HepG2 (cell line): ENCODE results near the gene DAB1. TPM values are rescaled to one million over a fixed set of nuclear protein-coding genes. Genes with fewer than 3 reads are reported as not detected.

Experiments used
- ATAC-seq: fragments of 200-7000 bp; cut with Tn5 transposase; 3 replicates; pipeline ENCODE4 v1.9.1; 2020; ENCODE audit warnings: mild to moderate bottlenecking, moderate library complexity
- BruUV-seq: library from RNA; stranded (reverse); fragments of 400-500 nt; replicated peaks from 2 replicates; lab custom pipeline; 2021; lab: Mats Ljungman, UMichigan
- CTCF ChIA-PET: fragments of 300-600 bp; formaldehyde crosslinking; extraction: SDS; loops from one replicate; lab custom pipeline; 2021; ENCODE audit warnings: low total read pairs, inconsistent platforms, low intra/inter-chr PET ratio; lab: Yijun Ruan, JAX
- POLR2A ChIA-PET: fragments of 350-600 bp; sonication (Branson Sonifier 250); formaldehyde crosslinking; loops from one replicate; lab custom pipeline; 2020; ENCODE audit warnings: antibody characterized with exemption, inconsistent platforms; lab: Yijun Ruan, JAX
- DNase-seq: peaks from one replicate; pipeline ENCODE4 v3.0.0-alpha.2; 2015; ENCODE audit warnings: low spot score
- FAIRE-seq: peaks from 3 replicates; lab custom pipeline; 2011; peaks lifted over from hg19 to GRCh38; lab: Jason Lieb, UNC
- H2AFZ ChIP-seq: one replicate; pipeline ENCODE4 v1.6.1; 2011; ENCODE audit warnings: low read length, inconsistent platforms
- H3K27ac ChIP-seq: fragments of 300-600 bp; 3 replicates; pipeline ENCODE4 v1.8.0; 2011; ENCODE audit warnings: mixed run types, mild to moderate bottlenecking, mixed read lengths, low read length, inconsistent platforms; ENCODE audit not compliant: insufficient read depth; ENCODE audit errors: extremely low read length
- H3K27me3 ChIP-seq, 2 experiments: fragments of 200-600 bp in 1 of 2; 2 replicates in 1 of 2; 3 replicates in 1 of 2; pipeline versions ENCODE4 v1.6.0 to v1.8.0; 2011; ENCODE audit warnings: low read length in 2 of 2, mild to moderate bottlenecking in 2 of 2, moderate library complexity in 2 of 2, inconsistent platforms in 1 of 2; ENCODE audit not compliant: insufficient read depth in 2 of 2, control insufficient read depth in 1 of 2
- H3K36me3 ChIP-seq, 2 experiments: fragments of 200-600 bp in 1 of 2; replicated peaks in 1 of 2; 2 replicates in 1 of 2; 3 replicates in 1 of 2; pipeline versions ENCODE4 v1.5.1 to v1.8.0; 2011; ENCODE audit warnings: low read length in 2 of 2, inconsistent platforms in 1 of 2; ENCODE audit not compliant: insufficient read depth in 2 of 2, control insufficient read depth in 1 of 2
- H3K4me1 ChIP-seq: 2 replicates; pipeline ENCODE4 v1.5.1; 2012; ENCODE audit warnings: low read length, inconsistent platforms; ENCODE audit not compliant: insufficient read depth
- H3K4me2 ChIP-seq: 2 replicates; pipeline ENCODE4 v1.6.0; 2011; ENCODE audit warnings: low read depth, low read length, inconsistent platforms
- H3K4me3 ChIP-seq, 3 experiments: fragments of 200-600 bp in 1 of 3; sonication (generic), shearing (Covaris generic) in 1 of 3; replicated peaks in 1 of 3; 2 replicates each; pipeline ENCODE4 v1.5.1; 2011 to 2016; ENCODE audit warnings: low read length in 3 of 3, inconsistent platforms in 2 of 3, low read depth in 2 of 3, mild to moderate bottlenecking in 2 of 3, control low read depth in 1 of 3, mixed read lengths in 1 of 3; ENCODE audit not compliant: insufficient read depth in 1 of 3
- H3K79me2 ChIP-seq: one replicate; pipeline ENCODE4 v1.6.1; 2011; ENCODE audit warnings: low read length, inconsistent platforms; ENCODE audit not compliant: insufficient read depth
- H3K9ac ChIP-seq: 2 replicates; pipeline ENCODE4 v1.6.0; 2011; ENCODE audit warnings: mild to moderate bottlenecking, low read depth, low read length, inconsistent platforms; ENCODE audit not compliant: insufficient read depth
- H3K9me3 ChIP-seq: 2 replicates; pipeline ENCODE4 v1.5.1; 2012; ENCODE audit warnings: mild to moderate bottlenecking, low read length
- H4K20me1 ChIP-seq: 2 replicates; pipeline ENCODE4 v1.6.0; 2011; ENCODE audit warnings: inconsistent platforms, mild to moderate bottlenecking, low read length, moderate library complexity; ENCODE audit not compliant: insufficient read depth
- ARHGAP35 ChIP-seq: sonication (generic); formaldehyde crosslinking; IDR thresholded peaks from 2 replicates; pipeline ENCODE4 v1.9.0; 2022; ENCODE audit warnings: mild to moderate bottlenecking, inconsistent platforms, moderate library complexity, missing genetic modification reagents, borderline replicate concordance
- IKZF4 ChIP-seq: sonication (generic); formaldehyde crosslinking; IDR thresholded peaks from 2 replicates; pipeline ENCODE4 v1.5.1; 2020; ENCODE audit warnings: borderline replicate concordance, mild to moderate bottlenecking, low read depth, missing genetic modification reagents; ENCODE audit errors: not compliant biosample characterization
- MTF1 ChIP-seq: sonication (generic); formaldehyde crosslinking; IDR thresholded peaks from 2 replicates; pipeline ENCODE4 v1.5.0; 2020; ENCODE audit warnings: missing genetic modification reagents
- MTF2 ChIP-seq: sonication (generic); formaldehyde crosslinking; IDR thresholded peaks from 2 replicates; pipeline ENCODE4 v1.5.0; 2020; ENCODE audit warnings: missing genetic modification reagents, borderline replicate concordance
- SOX13 ChIP-seq, 3 experiments: fragments of 450-650 bp in 1 of 3; sonication (generic) in 1 of 3; formaldehyde crosslinking in 1 of 3; IDR thresholded peaks in 2 of 3; conservative IDR thresholded peaks in 1 of 3; 2 replicates each; pipeline versions ENCODE4 v1.5.0 to v1.6.1; 2016 to 2020; ENCODE audit warnings: antibody characterized with exemption in 1 of 3, mild to moderate bottlenecking in 1 of 3, missing compliant biosample characterization in 1 of 3, missing genetic modification reagents in 1 of 3, moderate library complexity in 1 of 3
- U2AF1 ChIP-seq: fragments of 200-400 bp; formaldehyde crosslinking; optimal IDR thresholded peaks from 2 replicates; pipeline ENCODE3; 2017; ENCODE audit warnings: mild to moderate bottlenecking, low read depth, low read length
- ZNF232 ChIP-seq: sonication (generic); formaldehyde crosslinking; IDR thresholded peaks from 2 replicates; pipeline ENCODE4 v1.4.0; 2020; ENCODE audit warnings: missing genetic modification reagents, borderline replicate concordance
- WGBS: methylation state at CpG from one replicate; pipeline ENCODE4 v1.1.6; 2017; ENCODE audit warnings: low lambda C conversion rate; 5-methylcytosine and 5-hydroxymethylcytosine counted together
- in situ Hi-C: cut with HindIII; loops from 2 replicates; pipeline ENCODE4 v1.10.0; 2017; ENCODE audit warnings: low pct_unique_long_range_greater_than_20kb; ENCODE audit not compliant: extremely low pct_ligation_motif_present
- intact Hi-C: fragments of 100-400 bp; cut with micrococcal nuclease; formaldehyde crosslinking; loops from one replicate; pipeline ENCODE4 v1.10.0; 2022; ENCODE audit not compliant: unreplicated experiment
- polyA plus RNA-seq, 8 experiments: library from polyadenylated mRNA; depleted of rRNA in 3 of 8; stranded (reverse) in 7 of 8; unstranded in 1 of 8; fragments of >200 nt; fragmentation: Illumina TruSeq in 4 of 8; extraction: Trizol in 4 of 8; gene quantifications; 2 replicates each; pipeline versions ENCODE4 v1.2.1 to v1.2.3, GENCODE V29; 2011 to 2016; ENCODE audit warnings: low read depth in 4 of 8, missing spikeins in 1 of 8, mixed read lengths in 1 of 8; ENCODE audit not compliant: insufficient read depth in 1 of 8
- total RNA-seq, 5 experiments: library from RNA; depleted of rRNA; stranded (reverse); fragments of >200 nt; fragmentation: Illumina TruSeq; extraction: Trizol; gene quantifications; 2 replicates each; pipeline ENCODE4 v1.2.3, GENCODE V29; 2016; ENCODE audit warnings: low read depth in 1 of 5
- TF ChIP-seq, protein P1 (sequence below): IDR thresholded peaks from 2 replicates; pipeline ENCODE4 v1.4.0; 2020; ENCODE audit warnings: mild to moderate bottlenecking, missing genetic modification reagents
- TF ChIP-seq, protein P2 (sequence below): sonication (generic); formaldehyde crosslinking; IDR thresholded peaks from 2 replicates; pipeline ENCODE4 v1.8.1; 2022; ENCODE audit warnings: mild to moderate bottlenecking, missing genetic modification reagents
- TF ChIP-seq, protein P3 (sequence below): IDR thresholded peaks from 2 replicates; pipeline ENCODE4 v1.6.1; 2016; ENCODE audit warnings: mild to moderate bottlenecking
- TF ChIP-seq, protein P4 (sequence below): sonication (generic); formaldehyde crosslinking; IDR thresholded peaks from 2 replicates; pipeline ENCODE4 v1.5.0; 2020; ENCODE audit warnings: missing genetic modification reagents, mild to moderate bottlenecking, borderline replicate concordance
- TF ChIP-seq, protein P5 (sequence below): sonication (generic); formaldehyde crosslinking; IDR thresholded peaks from 2 replicates; pipeline ENCODE4 v1.8.1; 2023; ENCODE audit warnings: missing genetic modification reagents, inconsistent platforms, borderline replicate concordance

The DAB1 gene
- total and polyA plus RNA-seq, 2 of the 13 experiments (the other 11 are each of a cell fraction or from before 2014, with no cell fraction given), result 0.04 to 0.13 TPM

DNA sequence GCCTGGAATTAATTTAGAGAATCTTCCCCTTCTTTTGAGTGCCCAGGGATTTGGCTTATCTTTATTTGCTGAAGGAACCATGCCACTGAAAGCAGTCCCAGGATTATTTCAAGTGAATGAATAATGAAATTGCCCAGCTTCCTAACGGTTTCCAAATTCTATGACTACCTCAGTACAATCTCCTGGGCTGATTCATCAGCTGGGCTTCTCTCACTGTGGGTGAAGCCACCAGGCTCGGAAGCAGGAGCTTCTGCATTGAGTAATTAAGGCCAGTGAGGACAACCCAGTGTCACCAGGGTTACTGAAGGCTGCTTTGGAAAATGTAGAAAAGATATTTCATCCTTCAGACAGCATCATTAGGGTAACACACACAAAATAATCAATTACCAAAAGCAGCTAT, 169.8 kb downstream of the DAB1 start:
- WGBS, result 10% methylated on average over 2 of the region's 2 CpGs
- no peaks in the 10 kb centered on the region for H4K20me1 ChIP-seq
- BruUV-seq, result no TSS peak
- no peak overlapping the region for H3K9ac ChIP-seq
- no peaks in the 10 kb centered on the region for H3K36me3 ChIP-seq
- no peaks in the 10 kb centered on the region for H3K79me2 ChIP-seq
- H3K27ac ChIP-seq, result no peak overlapping the region
- CTCF ChIA-PET, result no interaction called here
- in situ Hi-C loops, result no loop called here
- intact Hi-C loops, result no loop called here
- ATAC-seq (no peak), FAIRE-seq (no peak), DNase-seq (no peak)
- H3K4me2 ChIP-seq, result no peak overlapping the region
- H3K27me3 ChIP-seq, result no peaks in the 10 kb centered on the region
- H3K4me1 ChIP-seq, result no peaks in the 10 kb centered on the region
- no peak overlapping the region for H3K4me3 ChIP-seq
- H2AFZ ChIP-seq, result no peak overlapping the region
- POLR2A ChIA-PET, result no interaction called here
- peaks cover 7% of the 10 kb centered on the region; the same call in 1 of the 2 replicates for H3K9me3 ChIP-seq
- TF ChIP-seq, protein P1, sequence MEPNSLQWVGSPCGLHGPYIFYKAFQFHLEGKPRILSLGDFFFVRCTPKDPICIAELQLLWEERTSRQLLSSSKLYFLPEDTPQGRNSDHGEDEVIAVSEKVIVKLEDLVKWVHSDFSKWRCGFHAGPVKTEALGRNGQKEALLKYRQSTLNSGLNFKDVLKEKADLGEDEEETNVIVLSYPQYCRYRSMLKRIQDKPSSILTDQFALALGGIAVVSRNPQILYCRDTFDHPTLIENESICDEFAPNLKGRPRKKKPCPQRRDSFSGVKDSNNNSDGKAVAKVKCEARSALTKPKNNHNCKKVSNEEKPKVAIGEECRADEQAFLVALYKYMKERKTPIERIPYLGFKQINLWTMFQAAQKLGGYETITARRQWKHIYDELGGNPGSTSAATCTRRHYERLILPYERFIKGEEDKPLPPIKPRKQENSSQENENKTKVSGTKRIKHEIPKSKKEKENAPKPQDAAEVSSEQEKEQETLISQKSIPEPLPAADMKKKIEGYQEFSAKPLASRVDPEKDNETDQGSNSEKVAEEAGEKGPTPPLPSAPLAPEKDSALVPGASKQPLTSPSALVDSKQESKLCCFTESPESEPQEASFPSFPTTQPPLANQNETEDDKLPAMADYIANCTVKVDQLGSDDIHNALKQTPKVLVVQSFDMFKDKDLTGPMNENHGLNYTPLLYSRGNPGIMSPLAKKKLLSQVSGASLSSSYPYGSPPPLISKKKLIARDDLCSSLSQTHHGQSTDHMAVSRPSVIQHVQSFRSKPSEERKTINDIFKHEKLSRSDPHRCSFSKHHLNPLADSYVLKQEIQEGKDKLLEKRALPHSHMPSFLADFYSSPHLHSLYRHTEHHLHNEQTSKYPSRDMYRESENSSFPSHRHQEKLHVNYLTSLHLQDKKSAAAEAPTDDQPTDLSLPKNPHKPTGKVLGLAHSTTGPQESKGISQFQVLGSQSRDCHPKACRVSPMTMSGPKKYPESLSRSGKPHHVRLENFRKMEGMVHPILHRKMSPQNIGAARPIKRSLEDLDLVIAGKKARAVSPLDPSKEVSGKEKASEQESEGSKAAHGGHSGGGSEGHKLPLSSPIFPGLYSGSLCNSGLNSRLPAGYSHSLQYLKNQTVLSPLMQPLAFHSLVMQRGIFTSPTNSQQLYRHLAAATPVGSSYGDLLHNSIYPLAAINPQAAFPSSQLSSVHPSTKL, result no peak
- TF ChIP-seq, protein P2, sequence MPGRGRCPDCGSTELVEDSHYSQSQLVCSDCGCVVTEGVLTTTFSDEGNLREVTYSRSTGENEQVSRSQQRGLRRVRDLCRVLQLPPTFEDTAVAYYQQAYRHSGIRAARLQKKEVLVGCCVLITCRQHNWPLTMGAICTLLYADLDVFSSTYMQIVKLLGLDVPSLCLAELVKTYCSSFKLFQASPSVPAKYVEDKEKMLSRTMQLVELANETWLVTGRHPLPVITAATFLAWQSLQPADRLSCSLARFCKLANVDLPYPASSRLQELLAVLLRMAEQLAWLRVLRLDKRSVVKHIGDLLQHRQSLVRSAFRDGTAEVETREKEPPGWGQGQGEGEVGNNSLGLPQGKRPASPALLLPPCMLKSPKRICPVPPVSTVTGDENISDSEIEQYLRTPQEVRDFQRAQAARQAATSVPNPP (CRISPR knock-in tag), result no peak
- TF ChIP-seq U2AF1 (no peak), IKZF4 (CRISPR knock-in tag) (no peak), MTF2 (no peak), MTF1 (no peak), ARHGAP35 (CRISPR knock-in tag) (no peak), SOX13 (IDR thresholded peaks at IDR 0.05) (no peak), SOX13 (CRISPR knock-in tag; conservative IDR thresholded peaks at IDR 0.05 in 1 of 2, IDR thresholded peaks at IDR 0.05 in 1 of 2) (no peak), ZNF232 (CRISPR knock-in tag) (no peak)
- TF ChIP-seq, protein P3, sequence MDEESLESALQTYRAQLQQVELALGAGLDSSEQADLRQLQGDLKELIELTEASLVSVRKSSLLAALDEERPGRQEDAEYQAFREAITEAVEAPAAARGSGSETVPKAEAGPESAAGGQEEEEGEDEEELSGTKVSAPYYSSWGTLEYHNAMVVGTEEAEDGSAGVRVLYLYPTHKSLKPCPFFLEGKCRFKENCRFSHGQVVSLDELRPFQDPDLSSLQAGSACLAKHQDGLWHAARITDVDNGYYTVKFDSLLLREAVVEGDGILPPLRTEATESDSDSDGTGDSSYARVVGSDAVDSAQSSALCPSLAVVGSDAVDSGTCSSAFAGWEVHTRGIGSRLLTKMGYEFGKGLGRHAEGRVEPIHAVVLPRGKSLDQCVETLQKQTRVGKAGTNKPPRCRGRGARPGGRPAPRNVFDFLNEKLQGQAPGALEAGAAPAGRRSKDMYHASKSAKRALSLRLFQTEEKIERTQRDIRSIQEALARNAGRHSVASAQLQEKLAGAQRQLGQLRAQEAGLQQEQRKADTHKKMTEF (CRISPR knock-in tag), result no peak
- TF ChIP-seq, protein P4, sequence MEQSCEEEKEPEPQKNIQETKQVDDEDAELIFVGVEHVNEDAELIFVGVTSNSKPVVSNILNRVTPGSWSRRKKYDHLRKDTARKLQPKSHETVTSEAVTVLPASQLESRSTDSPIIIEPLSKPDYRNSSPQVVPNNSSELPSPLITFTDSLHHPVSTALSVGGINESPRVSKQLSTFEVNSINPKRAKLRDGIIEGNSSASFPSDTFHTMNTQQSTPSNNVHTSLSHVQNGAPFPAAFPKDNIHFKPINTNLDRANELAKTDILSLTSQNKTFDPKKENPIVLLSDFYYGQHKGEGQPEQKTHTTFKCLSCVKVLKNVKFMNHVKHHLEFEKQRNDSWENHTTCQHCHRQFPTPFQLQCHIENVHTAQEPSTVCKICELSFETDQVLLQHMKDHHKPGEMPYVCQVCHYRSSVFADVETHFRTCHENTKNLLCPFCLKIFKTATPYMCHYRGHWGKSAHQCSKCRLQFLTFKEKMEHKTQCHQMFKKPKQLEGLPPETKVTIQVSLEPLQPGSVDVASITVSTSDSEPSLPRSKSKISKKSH (CRISPR knock-in tag), result no peak
- TF ChIP-seq, protein P5, sequence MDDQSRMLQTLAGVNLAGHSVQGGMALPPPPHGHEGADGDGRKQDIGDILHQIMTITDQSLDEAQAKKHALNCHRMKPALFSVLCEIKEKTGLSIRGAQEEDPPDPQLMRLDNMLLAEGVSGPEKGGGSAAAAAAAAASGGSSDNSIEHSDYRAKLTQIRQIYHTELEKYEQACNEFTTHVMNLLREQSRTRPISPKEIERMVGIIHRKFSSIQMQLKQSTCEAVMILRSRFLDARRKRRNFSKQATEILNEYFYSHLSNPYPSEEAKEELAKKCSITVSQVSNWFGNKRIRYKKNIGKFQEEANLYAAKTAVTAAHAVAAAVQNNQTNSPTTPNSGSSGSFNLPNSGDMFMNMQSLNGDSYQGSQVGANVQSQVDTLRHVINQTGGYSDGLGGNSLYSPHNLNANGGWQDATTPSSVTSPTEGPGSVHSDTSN, result no peak
